ENCODE measurements around the gene SYP.

The SYP gene

GRCh38 chrX:49221868-49222267, 21.9 kb upstream of the SYP start:
- H3K4me3 ChIP-seq (ENCODE audit: low read depth, low read length) = no peak overlapping the region
- H3K9me3 ChIP-seq (ENCODE audit: control insufficient read depth, insufficient read depth, low read depth, low read length) = peaks cover 29% of the 10 kb centered on the region; the same call in 1 of the 2 replicates
- H3K36me3 ChIP-seq (ENCODE audit: control insufficient read depth, insufficient read depth, low read length) = no peaks in the 10 kb centered on the region
- no peaks in the 10 kb centered on the region for H3K4me1 ChIP-seq (ENCODE audit: control insufficient read depth, insufficient read depth, low read length)
- no peak overlapping the region for H3K9ac ChIP-seq (ENCODE audit: low read length)
- peaks cover 31% of the 10 kb centered on the region; the same call in 1 of the 2 replicates for H3K27me3 ChIP-seq (ENCODE audit: control insufficient read depth, insufficient read depth, low read length)
- no peak overlapping the region for H3K27ac ChIP-seq (ENCODE audit: low read depth, low read length)

- Histone ChIP-seq H3K9ac (ENCODE audit: low read length) (no peak overlapping the region), H3K27me3 (ENCODE audit: control insufficient read depth, insufficient read depth, low read length) (peaks cover 22% of the 10 kb centered on the region; the same call in 1 of the 2 replicates), H3K4me3 (ENCODE audit: low read depth, low read length) (no peak overlapping the region), H3K9me3 (ENCODE audit: control insufficient read depth, insufficient read depth, low read depth, low read length) (peaks cover 25% of the 10 kb centered on the region; the same call in 1 of the 2 replicates), H3K4me1 (ENCODE audit: control insufficient read depth, insufficient read depth, low read length) (no peaks in the 10 kb centered on the region), H3K36me3 (ENCODE audit: control insufficient read depth, insufficient read depth, low read length) (no peaks in the 10 kb centered on the region), H3K27ac (ENCODE audit: low read depth, low read length) (no peak overlapping the region)
These were observed 20.1 kb upstream of the SYP start for GRCh38 chrX:49220100-49220499.

GRCh38 chrX:49214996-49215526, 15.1 kb upstream of the SYP start:
- Histone ChIP-seq H3K9ac (ENCODE audit: low read length) (no peak overlapping the region), H3K4me1 (ENCODE audit: control insufficient read depth, insufficient read depth, low read length) (0 out of 2 replicates have a peak, but pooled peaks cover 1% of the 10 kb centered on the region), H3K4me3 (ENCODE audit: low read depth, low read length) (no peak overlapping the region), H3K27ac (ENCODE audit: low read depth, low read length) (no peak overlapping the region), H3K27me3 (ENCODE audit: control insufficient read depth, insufficient read depth, low read length) (peaks cover 5% of the 10 kb centered on the region; the same call in 1 of the 2 replicates), H3K36me3 (ENCODE audit: control insufficient read depth, insufficient read depth, low read length) (no peaks in the 10 kb centered on the region), H3K9me3 (ENCODE audit: control insufficient read depth, insufficient read depth, low read depth, low read length) (peaks cover 34% of the 10 kb centered on the region; the same call in 1 of the 2 replicates)

GRCh38 chrX:49214416-49214815, 14.4 kb upstream of the SYP start:
- no peak overlapping the region for H3K27ac ChIP-seq (ENCODE audit: low read depth, low read length)
- H3K9ac ChIP-seq (ENCODE audit: low read length) = no peak overlapping the region
- no peaks in the 10 kb centered on the region for H3K36me3 ChIP-seq (ENCODE audit: control insufficient read depth, insufficient read depth, low read length)
- no peak overlapping the region for H3K4me3 ChIP-seq (ENCODE audit: low read depth, low read length)
- H3K27me3 ChIP-seq (ENCODE audit: control insufficient read depth, insufficient read depth, low read length) = peaks cover 3% of the 10 kb centered on the region; the same call in 1 of the 2 replicates
- 0 out of 2 replicates have a peak, but pooled peaks cover 4% of the 10 kb centered on the region for H3K4me1 ChIP-seq (ENCODE audit: control insufficient read depth, insufficient read depth, low read length)
- peaks cover 30% of the 10 kb centered on the region; the same call in 1 of the 2 replicates for H3K9me3 ChIP-seq (ENCODE audit: control insufficient read depth, insufficient read depth, low read depth, low read length)

- 0 out of 2 replicates have a peak, but pooled peaks cover 4% of the 10 kb centered on the region for H3K4me1 ChIP-seq (ENCODE audit: control insufficient read depth, insufficient read depth, low read length)
- peaks cover 24% of the 10 kb centered on the region; the same call in 1 of the 2 replicates for H3K9me3 ChIP-seq (ENCODE audit: control insufficient read depth, insufficient read depth, low read depth, low read length)
- no peaks in the 10 kb centered on the region; the same call in 1 of the 2 replicates for H3K27me3 ChIP-seq (ENCODE audit: control insufficient read depth, insufficient read depth, low read length)
- no peaks in the 10 kb centered on the region for H3K36me3 ChIP-seq (ENCODE audit: control insufficient read depth, insufficient read depth, low read length)
- no peak overlapping the region for H3K9ac ChIP-seq (ENCODE audit: low read length)
- no peak overlapping the region for H3K27ac ChIP-seq (ENCODE audit: low read depth, low read length)
- no peak overlapping the region for H3K4me3 ChIP-seq (ENCODE audit: low read depth, low read length)
These were observed 12.9 kb upstream of the SYP start for GRCh38 chrX:49212861-49213260.

GRCh38 chrX:49212209-49212608, 12.2 kb upstream of the SYP start:
- 0 out of 2 replicates have a peak, but pooled peaks cover 4% of the 10 kb centered on the region for H3K4me1 ChIP-seq (ENCODE audit: control insufficient read depth, insufficient read depth, low read length)

GRCh38 chrX:49211074-49211473, 11.1 kb upstream of the SYP start:
- Histone ChIP-seq H3K36me3 (ENCODE audit: control insufficient read depth, insufficient read depth, low read length) (no peaks in the 10 kb centered on the region), H3K9ac (ENCODE audit: low read length) (no peak overlapping the region), H3K4me1 (ENCODE audit: control insufficient read depth, insufficient read depth, low read length) (0 out of 2 replicates have a peak, but pooled peaks cover 4% of the 10 kb centered on the region), H3K9me3 (ENCODE audit: control insufficient read depth, insufficient read depth, low read depth, low read length) (peaks cover 18% of the 10 kb centered on the region; the same call in 1 of the 2 replicates), H3K4me3 (ENCODE audit: low read depth, low read length) (no peak overlapping the region), H3K27ac (ENCODE audit: low read depth, low read length) (no peak overlapping the region), H3K27me3 (ENCODE audit: control insufficient read depth, insufficient read depth, low read length) (no peaks in the 10 kb centered on the region; the same call in 1 of the 2 replicates)

More at GRCh38 chrX:49212209-49212608, 12.2 kb upstream of the SYP start:
- Histone ChIP-seq H3K27me3 (ENCODE audit: control insufficient read depth, insufficient read depth, low read length) (no peaks in the 10 kb centered on the region; the same call in 1 of the 2 replicates), H3K4me3 (ENCODE audit: low read depth, low read length) (no peak overlapping the region), H3K9me3 (ENCODE audit: control insufficient read depth, insufficient read depth, low read depth, low read length) (peaks cover 20% of the 10 kb centered on the region; the same call in 1 of the 2 replicates), H3K9ac (ENCODE audit: low read length) (no peak overlapping the region), H3K36me3 (ENCODE audit: control insufficient read depth, insufficient read depth, low read length) (no peaks in the 10 kb centered on the region), H3K27ac (ENCODE audit: low read depth, low read length) (no peak overlapping the region)

GRCh38 chrX:49210406-49210805, 10.4 kb upstream of the SYP start:
- Histone ChIP-seq H3K4me1 (ENCODE audit: control insufficient read depth, insufficient read depth, low read length) (peaks cover 4% of the 10 kb centered on the region; the same call in 1 of the 2 replicates), H3K27me3 (ENCODE audit: control insufficient read depth, insufficient read depth, low read length) (no peaks in the 10 kb centered on the region; the same call in 1 of the 2 replicates), H3K4me3 (ENCODE audit: low read depth, low read length) (no peak overlapping the region), H3K36me3 (ENCODE audit: control insufficient read depth, insufficient read depth, low read length) (no peaks in the 10 kb centered on the region), H3K9ac (ENCODE audit: low read length) (no peak overlapping the region), H3K27ac (ENCODE audit: low read depth, low read length) (no peak overlapping the region), H3K9me3 (ENCODE audit: control insufficient read depth, insufficient read depth, low read depth, low read length) (peaks cover 23% of the 10 kb centered on the region; the same call in 1 of the 2 replicates)

GRCh38 chrX:49209434-49210251, 9.7 kb upstream of the SYP start:
- peaks cover 4% of the 10 kb centered on the region; the same call in 1 of the 2 replicates for H3K4me1 ChIP-seq (ENCODE audit: control insufficient read depth, insufficient read depth, low read length)
- no peaks in the 10 kb centered on the region for H3K36me3 ChIP-seq (ENCODE audit: control insufficient read depth, insufficient read depth, low read length)
- no peaks in the 10 kb centered on the region; the same call in 1 of the 2 replicates for H3K27me3 ChIP-seq (ENCODE audit: control insufficient read depth, insufficient read depth, low read length)
- H3K27ac ChIP-seq (ENCODE audit: low read depth, low read length) = no peak overlapping the region
- H3K9ac ChIP-seq (ENCODE audit: low read length) = no peak overlapping the region
- H3K9me3 ChIP-seq (ENCODE audit: control insufficient read depth, insufficient read depth, low read depth, low read length) = peaks cover 20% of the 10 kb centered on the region; the same call in 1 of the 2 replicates
- H3K4me3 ChIP-seq (ENCODE audit: low read depth, low read length) = peak overlapping the region; percentile 27; the same call in 1 of the 2 replicates

- Histone ChIP-seq H3K9me3 (ENCODE audit: control insufficient read depth, insufficient read depth, low read depth, low read length) (peaks cover 20% of the 10 kb centered on the region; the same call in 1 of the 2 replicates), H3K27ac (ENCODE audit: low read depth, low read length) (no peak overlapping the region), H3K4me3 (ENCODE audit: low read depth, low read length) (no peak overlapping the region), H3K36me3 (ENCODE audit: control insufficient read depth, insufficient read depth, low read length) (no peaks in the 10 kb centered on the region), H3K27me3 (ENCODE audit: control insufficient read depth, insufficient read depth, low read length) (no peaks in the 10 kb centered on the region; the same call in 1 of the 2 replicates), H3K4me1 (ENCODE audit: control insufficient read depth, insufficient read depth, low read length) (peaks cover 4% of the 10 kb centered on the region; the same call in 1 of the 2 replicates), H3K9ac (ENCODE audit: low read length) (no peak overlapping the region)
These were observed 8.4 kb upstream of the SYP start for GRCh38 chrX:49208399-49208798.

All from HUES6 (cell line).